GM12801 (cell line): ENCODE data around the gene CCL23.

Source experiments
- TF ChIP-seq, protein P1 (sequence below): IDR thresholded peaks from one replicate; pipeline ENCODE4 v1.5.1; 2011; ENCODE audit warnings: control low read depth; ENCODE audit not compliant: insufficient read length; ENCODE audit errors: extremely low read depth

CCL23 gene

DNA sequence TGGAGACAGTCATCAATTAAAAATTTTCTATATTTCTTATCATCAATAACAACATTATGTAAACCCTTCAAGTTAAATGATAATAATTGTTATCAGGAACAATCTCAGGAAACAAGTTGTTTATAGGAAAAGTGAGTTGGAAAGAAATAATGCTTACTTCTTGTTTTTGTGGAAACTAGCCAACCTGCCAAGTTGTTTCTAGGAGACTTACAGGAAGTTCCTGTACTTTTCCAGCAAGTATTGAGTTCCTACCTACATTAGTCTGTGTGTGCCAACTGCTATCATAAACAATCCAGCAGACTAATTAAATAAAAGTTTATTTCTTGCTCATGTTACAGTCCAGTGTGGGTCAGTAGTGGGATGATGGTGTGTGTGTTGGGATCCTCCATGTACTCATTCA lies 29.6 kb downstream of the CCL23 start:
- TF ChIP-seq, protein P1, sequence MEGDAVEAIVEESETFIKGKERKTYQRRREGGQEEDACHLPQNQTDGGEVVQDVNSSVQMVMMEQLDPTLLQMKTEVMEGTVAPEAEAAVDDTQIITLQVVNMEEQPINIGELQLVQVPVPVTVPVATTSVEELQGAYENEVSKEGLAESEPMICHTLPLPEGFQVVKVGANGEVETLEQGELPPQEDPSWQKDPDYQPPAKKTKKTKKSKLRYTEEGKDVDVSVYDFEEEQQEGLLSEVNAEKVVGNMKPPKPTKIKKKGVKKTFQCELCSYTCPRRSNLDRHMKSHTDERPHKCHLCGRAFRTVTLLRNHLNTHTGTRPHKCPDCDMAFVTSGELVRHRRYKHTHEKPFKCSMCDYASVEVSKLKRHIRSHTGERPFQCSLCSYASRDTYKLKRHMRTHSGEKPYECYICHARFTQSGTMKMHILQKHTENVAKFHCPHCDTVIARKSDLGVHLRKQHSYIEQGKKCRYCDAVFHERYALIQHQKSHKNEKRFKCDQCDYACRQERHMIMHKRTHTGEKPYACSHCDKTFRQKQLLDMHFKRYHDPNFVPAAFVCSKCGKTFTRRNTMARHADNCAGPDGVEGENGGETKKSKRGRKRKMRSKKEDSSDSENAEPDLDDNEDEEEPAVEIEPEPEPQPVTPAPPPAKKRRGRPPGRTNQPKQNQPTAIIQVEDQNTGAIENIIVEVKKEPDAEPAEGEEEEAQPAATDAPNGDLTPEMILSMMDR, result no peak

DNA sequence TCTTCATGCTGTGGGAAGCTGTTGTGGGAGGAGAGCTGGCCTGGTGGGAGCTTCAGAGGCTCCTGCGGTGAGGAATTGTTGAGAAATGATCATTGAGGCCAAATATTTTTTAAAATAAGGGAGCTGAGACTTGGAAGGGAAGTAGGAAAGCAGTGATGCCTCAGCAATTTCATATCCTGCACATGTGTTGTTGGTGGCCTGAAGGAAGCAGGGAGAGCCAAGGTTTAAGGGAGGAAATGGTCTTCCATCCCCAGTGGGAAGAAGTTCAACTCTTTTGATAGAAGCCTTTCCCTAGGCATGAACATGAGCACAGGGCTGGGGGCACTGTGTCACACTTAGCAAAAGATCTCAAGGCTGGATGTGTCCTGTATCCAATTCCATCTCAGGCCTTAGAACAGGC lies 31.1 kb downstream of the CCL23 start, which contains the start of gene CCL14:
CCL14 (minus strand) TSS at position 87 of the 400 bp plus-strand sequence; CDS start at position 7, 80 bp downstream.
- TF ChIP-seq, protein P1, result no peak

DNA sequence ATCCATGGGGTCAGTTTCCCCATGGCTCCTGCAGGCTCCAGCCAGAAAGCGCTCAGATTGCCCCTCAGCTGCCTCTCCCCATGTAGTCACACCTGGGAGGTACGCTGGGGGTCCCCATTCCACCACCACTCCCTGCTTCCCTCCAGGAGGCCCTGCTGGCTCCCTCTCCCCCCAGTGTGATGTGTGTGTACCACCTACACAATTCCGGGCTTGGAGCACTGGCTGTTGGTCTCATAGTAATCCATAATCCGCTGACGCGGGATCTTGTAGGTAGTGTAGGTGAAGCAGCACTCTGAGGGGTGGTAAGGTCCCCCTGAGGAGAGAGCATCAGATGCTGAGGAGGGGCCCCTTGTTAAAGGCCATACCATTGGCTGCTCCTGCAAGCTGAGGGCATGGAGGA lies 33.6 kb downstream of the CCL23 start:
- TF ChIP-seq, protein P1, result no peak

DNA sequence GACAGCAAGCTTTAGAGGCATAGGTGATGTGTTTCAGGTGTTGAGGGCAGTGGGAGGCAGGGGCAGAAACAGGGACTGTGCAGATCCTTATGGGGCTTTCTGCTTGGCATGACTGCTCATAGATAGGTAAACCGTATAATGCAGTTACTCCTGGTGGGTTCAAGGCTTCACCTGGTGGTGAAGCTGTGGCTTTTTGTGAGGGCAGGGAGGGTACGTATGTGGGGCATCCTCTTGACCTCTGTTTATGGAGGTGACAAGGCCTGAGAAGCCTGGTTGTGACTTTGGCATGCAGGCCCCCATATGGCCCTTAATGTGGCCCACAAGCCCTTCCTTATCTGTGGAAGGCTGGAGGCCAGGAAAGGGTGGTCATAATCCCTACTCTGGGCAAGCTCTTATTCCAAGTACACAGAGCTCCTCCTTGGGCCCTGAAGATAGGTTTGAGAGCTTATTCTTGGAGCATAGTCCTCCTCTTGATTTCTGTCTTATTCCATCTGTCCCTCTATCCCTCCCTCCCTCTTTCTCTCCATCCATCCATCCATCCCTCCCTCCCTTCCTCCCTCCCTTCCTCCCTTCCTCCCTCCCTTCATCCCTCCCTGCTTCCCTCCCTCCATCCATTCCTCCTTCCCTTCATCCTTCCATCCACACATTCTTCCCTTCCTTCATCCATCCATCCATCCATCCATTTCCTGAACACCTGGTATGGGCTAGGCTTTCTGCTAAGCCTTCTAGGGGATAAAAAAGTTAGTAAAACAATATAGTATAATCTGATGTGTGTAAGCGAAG lies 35.2 kb downstream of the CCL23 start:
- TF ChIP-seq, protein P1, result no peak

DNA sequence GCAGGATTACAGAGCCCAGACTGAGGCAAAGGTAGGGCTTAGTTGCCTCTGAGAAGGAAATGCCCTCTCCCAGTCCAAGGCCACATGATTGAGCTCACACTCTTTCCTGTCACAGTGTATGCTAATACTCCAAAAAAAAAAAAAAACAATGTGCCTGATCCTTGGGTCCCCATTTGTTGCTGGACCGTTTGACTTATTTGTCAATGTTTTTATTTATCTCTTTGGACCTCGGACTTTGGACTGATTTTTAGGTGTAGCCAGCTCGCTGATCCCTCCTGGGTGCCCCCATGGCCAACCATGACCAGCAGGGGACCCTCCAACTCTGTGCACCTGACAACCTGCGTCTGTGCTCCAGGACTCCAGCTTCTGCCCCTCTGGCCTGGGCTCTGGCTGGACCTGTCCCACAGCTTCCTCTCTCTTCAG lies 35.9 kb downstream of the CCL23 start:
- TF ChIP-seq, protein P1, result no peak

DNA sequence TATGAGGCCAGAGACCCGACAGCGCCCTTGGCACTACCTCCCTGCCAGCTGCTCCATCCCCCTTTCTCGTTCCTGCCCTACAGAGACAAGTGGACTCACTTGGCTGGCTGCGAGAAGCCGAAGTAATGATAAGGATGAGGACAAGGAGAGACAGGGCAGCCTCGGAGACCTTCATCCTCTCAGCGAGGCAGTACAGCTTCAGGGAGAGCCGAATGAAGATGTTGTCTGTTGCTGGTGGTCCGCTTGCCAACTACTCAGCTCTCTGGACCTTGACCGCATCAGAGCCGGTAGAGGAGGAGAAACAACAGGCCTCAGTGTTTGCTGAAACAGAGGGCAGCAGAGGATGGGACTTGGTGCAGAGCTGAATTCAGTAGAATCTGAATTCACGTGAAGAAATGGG lies 36.5 kb downstream of the CCL23 start, which contains the start of gene CCL16:
CCL16 (minus strand) TSS at position 252 of the 400 bp plus-strand sequence; CDS start at position 175, 77 bp downstream.
- TF ChIP-seq, protein P1, result no peak

DNA sequence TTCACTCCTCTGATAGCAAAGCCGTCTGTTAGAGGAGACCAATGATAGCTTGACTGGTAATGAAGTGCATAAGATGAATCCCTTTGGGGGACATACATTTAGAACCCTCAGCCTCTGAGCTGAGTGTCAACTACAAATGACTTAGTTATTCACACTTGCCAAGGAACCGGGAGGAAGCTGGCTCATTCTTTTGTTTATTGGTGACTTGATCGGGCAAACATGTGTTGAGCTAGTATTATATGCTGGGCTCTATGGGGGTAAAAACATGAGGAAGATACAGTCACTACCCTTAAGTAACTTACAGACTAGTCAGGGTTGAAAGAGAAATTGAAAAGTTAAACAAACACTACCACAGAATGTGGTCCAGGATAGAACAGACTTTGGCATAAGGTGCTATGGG lies 39.4 kb downstream of the CCL23 start:
- TF ChIP-seq, protein P1, result no peak
